SU-DHL-6 (cell line): Measurements from ENCODE around the gene OTOGL.

Experiments used
- CTCF ChIP-seq: fragments of 200-600 bp; sonication (generic); IDR thresholded peaks from one replicate; pipeline ENCODE4 v1.5.1; 2017; ENCODE audit warnings: antibody characterized with exemption, mild to moderate bottlenecking, low read length, moderate library complexity; ENCODE audit not compliant: insufficient read depth, poor library complexity, severe bottlenecking
- EZH2phosphoT487 ChIP-seq: fragments of 200-600 bp; sonication (generic), shearing (Covaris generic); conservative IDR thresholded peaks from 2 replicates; pipeline ENCODE4 v1.6.1; 2018; ENCODE audit warnings: mild to moderate bottlenecking, antibody characterized with exemption, low read length, moderate library complexity, mixed read lengths

- TF ChIP-seq CTCF = no peak
- no peak for TF ChIP-seq EZH2phosphoT487
These were observed 256.8 kb downstream of the OTOGL start for GRCh38 chr12:80356097-80356496.
